SK-N-SH (cell line): ENCODE measurements around the gene ROBO1. TPM values are rescaled to one million over a fixed set of nuclear protein-coding genes. Genes with fewer than 3 reads are reported as not detected.

Source experiments
- CTCF ChIA-PET: fragments of 300-600, 350-600 bp; formaldehyde crosslinking; extraction: SDS; loops from one replicate; lab custom pipeline; 2021; lab: Yijun Ruan, JAX
- POLR2A ChIA-PET: fragments of 350-600 bp; sonication (Branson Sonifier 250); formaldehyde crosslinking; extraction: SDS; loops from one replicate; lab custom pipeline; 2020; ENCODE audit warnings: antibody characterized with exemption, inconsistent platforms; lab: Yijun Ruan, JAX
- DNase-seq: peaks from one replicate; pipeline ENCODE4 v3.0.0; 2012
- H2AFZ ChIP-seq: fragments of 200-600 bp; sonication (generic); 2 replicates; pipeline ENCODE4 v1.8.1; 2016; ENCODE audit warnings: antibody characterized with exemption, mild to moderate bottlenecking, low read depth
- H3F3A ChIP-seq: fragments of 200-600 bp; sonication (generic); replicated peaks from 2 replicates; pipeline ENCODE3; 2016; ENCODE audit warnings: antibody characterized with exemption, mild to moderate bottlenecking; ENCODE audit not compliant: insufficient read depth
- H3K27ac ChIP-seq, 2 experiments: fragments of 200-500 bp in 1 of 2; fragments of 200-600 bp in 1 of 2; sonication (Bioruptor generic) in 1 of 2; sonication (generic), shearing (Covaris generic) in 1 of 2; 2 replicates each; pipeline versions ENCODE4 v1.5.1 to v1.6.1; 2014 to 2016; ENCODE audit warnings: low read depth in 2 of 2, inconsistent platforms in 1 of 2, low read length in 1 of 2, mild to moderate bottlenecking in 1 of 2, mixed read lengths in 1 of 2
- H3K27me3 ChIP-seq: fragments of 200-600 bp; sonication (generic), shearing (Covaris generic); 2 replicates; pipeline ENCODE4 v1.6.1; 2016; ENCODE audit warnings: mixed run types; ENCODE audit not compliant: insufficient read depth
- H3K36me3 ChIP-seq, 2 experiments: fragments of 200-500 bp in 1 of 2; fragments of 200-600 bp in 1 of 2; sonication (Bioruptor generic) in 1 of 2; sonication (generic) in 1 of 2; replicated peaks in 1 of 2; 2 replicates each; pipeline versions ENCODE3 to v1.5.1; 2014 to 2016; ENCODE audit warnings: low read length in 1 of 2, mild to moderate bottlenecking in 1 of 2; ENCODE audit not compliant: insufficient read depth in 2 of 2, control insufficient read depth in 1 of 2
- H3K4me1 ChIP-seq, 2 experiments: fragments of 200-500 bp in 1 of 2; fragments of 200-600 bp in 1 of 2; sonication (Bioruptor generic) in 1 of 2; sonication (generic), shearing (Covaris generic) in 1 of 2; 2 replicates each; pipeline versions ENCODE4 v1.5.1 to v1.6.1; 2014 to 2016; ENCODE audit warnings: low read depth in 1 of 2, low read length in 1 of 2, mixed run types in 1 of 2; ENCODE audit not compliant: insufficient read depth in 2 of 2, control insufficient read depth in 1 of 2
- H3K4me2 ChIP-seq: fragments of 200-600 bp; sonication (generic), shearing (Covaris generic); 2 replicates; pipeline ENCODE4 v1.6.1; 2017; ENCODE audit warnings: mixed run types
- H3K4me3 ChIP-seq, 2 experiments: fragments of 200-500 bp in 1 of 2; fragments of 200-600 bp in 1 of 2; sonication (Bioruptor generic) in 1 of 2; sonication (generic), shearing (Covaris generic) in 1 of 2; 2 replicates each; pipeline versions ENCODE4 v1.5.1 to v1.8.1; 2014 to 2016; ENCODE audit warnings: low read depth in 2 of 2, inconsistent platforms in 1 of 2, low read length in 1 of 2, mild to moderate bottlenecking in 1 of 2, mixed read lengths in 1 of 2, moderate library complexity in 1 of 2
- H3K79me2 ChIP-seq: fragments of 200-600 bp; sonication (generic); 2 replicates; pipeline ENCODE4 v1.8.1; 2017; ENCODE audit warnings: mild to moderate bottlenecking; ENCODE audit not compliant: insufficient read depth
- H3K9ac ChIP-seq: fragments of 200-600 bp; sonication (generic); 2 replicates; pipeline ENCODE4 v1.6.1; 2017; ENCODE audit warnings: mixed run types
- H3K9me2 ChIP-seq: fragments of 200-600 bp; sonication (generic); 2 replicates; pipeline ENCODE4 v1.6.1; 2017; ENCODE audit warnings: mixed run types
- H3K9me3 ChIP-seq: fragments of 200-600 bp; sonication (generic); 2 replicates; pipeline ENCODE4 v1.6.1; 2017; ENCODE audit warnings: mixed run types, mild to moderate bottlenecking, moderate library complexity
- H4K20me1 ChIP-seq: fragments of 200-600 bp; sonication (generic); 2 replicates; pipeline ENCODE4 v1.6.1; 2017; ENCODE audit warnings: mild to moderate bottlenecking, mixed run types; ENCODE audit not compliant: insufficient read depth
- CHD2 ChIP-seq: fragments of 150-350 bp; IDR thresholded peaks from 2 replicates; pipeline ENCODE4 v1.6.1; 2018; ENCODE audit warnings: low read length; ENCODE audit not compliant: partially characterized antibody
- EZH2phosphoT487 ChIP-seq: fragments of 200-600 bp; sonication (generic); IDR thresholded peaks from 2 replicates; pipeline ENCODE4 v1.6.1; 2017; ENCODE audit warnings: low read depth, mixed run types, mild to moderate bottlenecking, antibody characterized with exemption, moderate library complexity, borderline replicate concordance
- FOXM1 ChIP-seq: IDR thresholded peaks from 2 replicates; pipeline ENCODE4 v1.4.0; 2012; ENCODE audit warnings: low read depth, mild to moderate bottlenecking
- GABPA ChIP-seq: IDR thresholded peaks from 2 replicates; pipeline ENCODE4 v1.4.0; 2012; ENCODE audit warnings: low read depth, mild to moderate bottlenecking
- MAX ChIP-seq: IDR thresholded peaks from 2 replicates; pipeline ENCODE4 v1.4.0; 2012; ENCODE audit warnings: low read depth
- MEF2A ChIP-seq: IDR thresholded peaks from 2 replicates; pipeline ENCODE4 v1.4.0; 2012; ENCODE audit warnings: low read depth, borderline replicate concordance
- RFX5 ChIP-seq: IDR thresholded peaks from 2 replicates; pipeline ENCODE4 v1.6.1; 2012; ENCODE audit warnings: mild to moderate bottlenecking, improper control_type of control experiment, low read length
- SMC3 ChIP-seq: IDR thresholded peaks from 2 replicates; pipeline ENCODE4 v1.6.1; 2012; ENCODE audit warnings: low read depth, low read length, improper control_type of control experiment
- TCF12 ChIP-seq: IDR thresholded peaks from 2 replicates; pipeline ENCODE4 v1.4.0; 2012
- WGBS: methylation state at CpG from one replicate; pipeline ENCODE4 v1.1.6; 2017; ENCODE audit warnings: low lambda C conversion rate; 5-methylcytosine and 5-hydroxymethylcytosine counted together
- polyA plus RNA-seq, 3 experiments: library from polyadenylated mRNA; depleted of rRNA; stranded (reverse); fragments of >200 nt; gene quantifications; 2 replicates each; pipeline ENCODE4 v1.2.3, GENCODE V29; 2012
- TF ChIP-seq, protein P1 (sequence below): fragments of 200-600 bp; sonication (generic); IDR thresholded peaks from 2 replicates; pipeline ENCODE4 v1.6.1; 2017; ENCODE audit warnings: antibody characterized with exemption, mild to moderate bottlenecking, moderate library complexity
- TF ChIP-seq, protein P2 (sequence below): fragments of 150-350 bp; IDR thresholded peaks from 2 replicates; pipeline ENCODE4 v1.6.1; 2017; ENCODE audit warnings: antibody characterized with exemption, low read length, low read depth, borderline replicate concordance
- TF ChIP-seq, protein P3 (sequence below): fragments of 150-350 bp; IDR thresholded peaks from 2 replicates; pipeline ENCODE4 v1.6.1; 2016; ENCODE audit warnings: mild to moderate bottlenecking, low read depth, low read length

The ROBO1 gene
- polyA plus RNA-seq, 1 of the 3 experiments (the other 2 are of a cell fraction) = 22.7 TPM

DNA sequence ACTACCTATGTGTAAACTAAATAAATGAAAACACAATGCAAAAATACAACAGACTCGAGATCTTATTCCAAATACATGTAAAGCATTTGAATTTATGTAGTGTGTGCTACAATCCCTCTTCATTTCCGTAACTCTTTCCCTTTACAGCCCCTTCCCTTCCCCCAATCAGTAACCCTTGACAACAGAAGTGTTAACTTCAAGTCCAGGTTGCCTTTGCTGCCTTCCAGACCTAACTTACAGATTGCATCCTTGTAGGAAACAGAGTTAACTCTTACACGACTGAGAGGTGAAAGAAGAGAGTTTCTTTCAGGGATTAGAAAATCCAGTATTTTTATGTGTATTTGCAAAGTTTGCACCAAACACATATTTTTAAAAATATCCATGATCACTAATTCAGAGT, 1.4 kb upstream of the ROBO1 start:
- CTCF ChIA-PET = no interaction called here
- WGBS = 36% methylated on average over 3 of the region's 3 CpGs

DNA sequence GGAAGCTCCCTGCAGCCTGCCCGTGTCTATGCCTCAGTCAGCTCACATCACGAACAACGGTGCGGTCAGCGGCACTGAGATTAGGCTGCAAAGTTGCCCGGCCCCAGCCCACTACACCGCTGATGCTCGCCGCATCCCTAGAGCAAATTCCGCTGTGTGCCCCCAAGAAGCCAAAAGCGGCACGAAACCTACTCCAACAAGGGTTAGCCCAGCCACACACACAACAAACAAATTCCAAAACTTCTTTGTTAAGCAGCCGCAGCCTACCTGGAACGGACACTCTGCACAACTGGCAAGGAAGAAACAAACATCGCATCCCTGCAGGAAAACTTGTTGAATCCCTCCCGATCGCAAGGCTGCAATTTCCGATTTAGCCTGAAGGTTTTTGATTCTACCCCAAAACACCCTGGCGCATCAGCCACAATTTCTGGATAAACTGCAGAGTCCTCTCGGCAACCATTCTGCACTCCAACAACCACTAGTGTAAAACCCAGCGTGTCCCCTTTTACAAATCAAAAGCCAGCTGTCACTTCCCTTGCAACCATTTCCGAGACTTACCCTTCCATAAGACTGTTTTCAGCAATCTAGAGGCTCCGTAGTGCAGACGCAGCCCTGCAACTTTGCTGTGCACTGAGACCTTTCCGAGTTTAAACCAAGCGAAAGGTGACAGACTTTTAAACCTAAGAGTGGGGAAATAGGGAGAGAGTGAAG, 449 bp downstream of the ROBO1 start:
- H3K27me3 ChIP-seq = peaks cover 28% of the 10 kb centered on the region; the same call in 1 of the 2 replicates
- TF ChIP-seq, protein P1, sequence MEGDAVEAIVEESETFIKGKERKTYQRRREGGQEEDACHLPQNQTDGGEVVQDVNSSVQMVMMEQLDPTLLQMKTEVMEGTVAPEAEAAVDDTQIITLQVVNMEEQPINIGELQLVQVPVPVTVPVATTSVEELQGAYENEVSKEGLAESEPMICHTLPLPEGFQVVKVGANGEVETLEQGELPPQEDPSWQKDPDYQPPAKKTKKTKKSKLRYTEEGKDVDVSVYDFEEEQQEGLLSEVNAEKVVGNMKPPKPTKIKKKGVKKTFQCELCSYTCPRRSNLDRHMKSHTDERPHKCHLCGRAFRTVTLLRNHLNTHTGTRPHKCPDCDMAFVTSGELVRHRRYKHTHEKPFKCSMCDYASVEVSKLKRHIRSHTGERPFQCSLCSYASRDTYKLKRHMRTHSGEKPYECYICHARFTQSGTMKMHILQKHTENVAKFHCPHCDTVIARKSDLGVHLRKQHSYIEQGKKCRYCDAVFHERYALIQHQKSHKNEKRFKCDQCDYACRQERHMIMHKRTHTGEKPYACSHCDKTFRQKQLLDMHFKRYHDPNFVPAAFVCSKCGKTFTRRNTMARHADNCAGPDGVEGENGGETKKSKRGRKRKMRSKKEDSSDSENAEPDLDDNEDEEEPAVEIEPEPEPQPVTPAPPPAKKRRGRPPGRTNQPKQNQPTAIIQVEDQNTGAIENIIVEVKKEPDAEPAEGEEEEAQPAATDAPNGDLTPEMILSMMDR = 0 out of 2 replicates have a peak, but pooled peaks have one; percentile 7
- TF ChIP-seq FOXM1 = no peak
- no peaks in the 10 kb centered on the region for H3K9me2 ChIP-seq
- H3K4me2 ChIP-seq = peak overlapping the region; percentile 47
- DNase-seq = peak; percentile 55
- H4K20me1 ChIP-seq = no peaks in the 10 kb centered on the region
- whole genome bisulfite sequencing = under 1% methylated on average over 26 of the region's 26 CpGs
- ChIA-PET CTCF (interaction anchor here (0.6 to 1.8 kb wide), 7 partner anchors 10 to 246 kb away, joined by 3 to 7 read pairs (median 4); no protein-coding TSS in a partner anchor), POLR2A (no interaction called here)
- H3F3A ChIP-seq = peaks cover 11% of the 10 kb centered on the region
- no peak overlapping the region for H3K9ac ChIP-seq
- H3K27ac ChIP-seq = no peak overlapping the region
- H3K79me2 ChIP-seq = no peaks in the 10 kb centered on the region
- no peaks in the 10 kb centered on the region for H3K36me3 ChIP-seq
- peak overlapping the region; percentile 50 to 51 for H3K4me3 ChIP-seq
- H2AFZ ChIP-seq = no peak overlapping the region; the same call in 1 of the 2 replicates
- H3K9me3 ChIP-seq = no peaks in the 10 kb centered on the region
- peaks cover 0 to 8% of the 10 kb centered on the region in 2 experiments; a peak in 1 of 4 replicates for H3K4me1 ChIP-seq

More for the DNA sequence above, 1.4 kb upstream of the ROBO1 start:
- Histone ChIP-seq H4K20me1 (no peaks in the 10 kb centered on the region), H3K9me2 (no peaks in the 10 kb centered on the region), H3K9ac (no peak overlapping the region), H3K27me3 (peaks cover 28% of the 10 kb centered on the region; the same call in 1 of the 2 replicates), H3K4me2 (no peak overlapping the region), H3K27ac (no peak overlapping the region), H3K9me3 (no peaks in the 10 kb centered on the region), H3K36me3 (no peaks in the 10 kb centered on the region), H3K4me3 (no peak overlapping the region), H3K4me1 (peaks cover 0 to 8% of the 10 kb centered on the region in 2 experiments; a peak in 1 of 4 replicates), H2AFZ (no peak overlapping the region), H3F3A (peaks cover 11% of the 10 kb centered on the region), H3K79me2 (no peaks in the 10 kb centered on the region)
- POLR2A ChIA-PET = no interaction called here
- no peak for DNase-seq
- TF ChIP-seq GABPA = no peak
- TF ChIP-seq, protein P2, sequence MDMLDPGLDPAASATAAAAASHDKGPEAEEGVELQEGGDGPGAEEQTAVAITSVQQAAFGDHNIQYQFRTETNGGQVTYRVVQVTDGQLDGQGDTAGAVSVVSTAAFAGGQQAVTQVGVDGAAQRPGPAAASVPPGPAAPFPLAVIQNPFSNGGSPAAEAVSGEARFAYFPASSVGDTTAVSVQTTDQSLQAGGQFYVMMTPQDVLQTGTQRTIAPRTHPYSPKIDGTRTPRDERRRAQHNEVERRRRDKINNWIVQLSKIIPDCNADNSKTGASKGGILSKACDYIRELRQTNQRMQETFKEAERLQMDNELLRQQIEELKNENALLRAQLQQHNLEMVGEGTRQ = no peak
- TF ChIP-seq, protein P3, sequence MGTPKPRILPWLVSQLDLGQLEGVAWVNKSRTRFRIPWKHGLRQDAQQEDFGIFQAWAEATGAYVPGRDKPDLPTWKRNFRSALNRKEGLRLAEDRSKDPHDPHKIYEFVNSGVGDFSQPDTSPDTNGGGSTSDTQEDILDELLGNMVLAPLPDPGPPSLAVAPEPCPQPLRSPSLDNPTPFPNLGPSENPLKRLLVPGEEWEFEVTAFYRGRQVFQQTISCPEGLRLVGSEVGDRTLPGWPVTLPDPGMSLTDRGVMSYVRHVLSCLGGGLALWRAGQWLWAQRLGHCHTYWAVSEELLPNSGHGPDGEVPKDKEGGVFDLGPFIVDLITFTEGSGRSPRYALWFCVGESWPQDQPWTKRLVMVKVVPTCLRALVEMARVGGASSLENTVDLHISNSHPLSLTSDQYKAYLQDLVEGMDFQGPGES = no peak
- no peak for TF ChIP-seq CHD2
- TF ChIP-seq SMC3 = no peak
- TF ChIP-seq MEF2A = no peak
- TF ChIP-seq EZH2phosphoT487 = no peak
- TF ChIP-seq TCF12 = no peak
- no peak for TF ChIP-seq FOXM1
- no peak for TF ChIP-seq RFX5
- TF ChIP-seq MAX = no peak
